Parathyroid adenoma (tissue), 2 donors: ENCODE results near the gene SPAG5.

Experiments used
- H2AFZ ChIP-seq: fragments of 300-600 bp; sonication (generic); one replicate; pipeline ENCODE4 v1.7.0; 2017; ENCODE audit warnings: antibody characterized with exemption, mild to moderate bottlenecking
- H3K27ac ChIP-seq: fragments of 300-600 bp; sonication (generic); one replicate; pipeline ENCODE4 v1.7.0; 2017
- H3K27me3 ChIP-seq: fragments of 300-600 bp; sonication (generic); one replicate; pipeline ENCODE4 v1.7.0; 2017; ENCODE audit warnings: low read length; ENCODE audit not compliant: control insufficient read depth, insufficient read depth
- H3K36me3 ChIP-seq: fragments of 300-600 bp; sonication (generic); one replicate; pipeline ENCODE4 v1.7.0; 2017; ENCODE audit warnings: low read length; ENCODE audit not compliant: control insufficient read depth, insufficient read depth
- H3K4me1 ChIP-seq: fragments of 300-600 bp; sonication (generic); one replicate; pipeline ENCODE4 v1.7.0; 2017; ENCODE audit warnings: control low read depth
- H3K4me2 ChIP-seq: fragments of 300-600 bp; sonication (generic); one replicate; pipeline ENCODE4 v1.7.0; 2017; ENCODE audit warnings: low read length
- H3K4me3 ChIP-seq: fragments of 300-600 bp; sonication (generic); one replicate; pipeline ENCODE4 v1.7.0; 2017; ENCODE audit warnings: low read depth, low read length
- H3K79me2 ChIP-seq: fragments of 300-600 bp; sonication (generic); one replicate; pipeline ENCODE4 v1.7.0; 2017; ENCODE audit warnings: control low read depth
- H3K9ac ChIP-seq: fragments of 300-600 bp; sonication (generic); one replicate; pipeline ENCODE4 v1.7.0; 2017; ENCODE audit warnings: mild to moderate bottlenecking
- H3K9me3 ChIP-seq: fragments of 300-600 bp; sonication (generic); one replicate; pipeline ENCODE4 v1.7.0; 2017; ENCODE audit warnings: low read length; ENCODE audit not compliant: control insufficient read depth
- TF ChIP-seq, protein P1 (sequence below): fragments of 300-600 bp; sonication (generic); IDR thresholded peaks from one replicate; pipeline ENCODE4 v1.7.0; 2017; ENCODE audit warnings: antibody characterized with exemption, mild to moderate bottlenecking
- donor health status: primary hyperparathyroidism.

Gene SPAG5

DNA sequence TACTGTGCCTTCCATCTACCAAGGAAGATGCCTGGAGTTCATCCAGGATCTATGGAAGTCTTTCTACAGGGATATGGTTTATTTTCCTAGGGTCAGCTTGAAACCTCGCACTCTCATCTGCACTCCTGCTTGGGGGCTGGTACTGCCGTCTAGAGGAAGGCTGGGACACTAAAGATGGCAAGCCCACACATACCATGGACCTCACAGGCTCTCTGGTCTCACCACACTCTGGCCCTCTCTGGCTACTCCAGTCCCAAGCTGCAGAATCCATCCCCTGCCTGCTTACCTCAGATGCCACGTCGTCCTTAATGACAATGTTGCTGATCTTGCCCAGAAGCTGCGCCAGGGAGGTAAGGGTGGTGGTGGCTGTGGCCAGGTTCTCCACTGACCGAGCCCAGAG is 44.3 kb downstream of the SPAG5 start:
- Histone ChIP-seq H3K4me1 (peaks cover 7% of the 10 kb centered on the region), H3K79me2 (no peaks in the 10 kb centered on the region), H3K36me3 (no peaks in the 10 kb centered on the region), H3K4me3 (no peak overlapping the region), H2AFZ (no peak overlapping the region), H3K27ac (no peak overlapping the region), H3K4me2 (no peak overlapping the region), H3K27me3 (no peaks in the 10 kb centered on the region), H3K9ac (no peak overlapping the region), H3K9me3 (no peaks in the 10 kb centered on the region)
- TF ChIP-seq, protein P1, sequence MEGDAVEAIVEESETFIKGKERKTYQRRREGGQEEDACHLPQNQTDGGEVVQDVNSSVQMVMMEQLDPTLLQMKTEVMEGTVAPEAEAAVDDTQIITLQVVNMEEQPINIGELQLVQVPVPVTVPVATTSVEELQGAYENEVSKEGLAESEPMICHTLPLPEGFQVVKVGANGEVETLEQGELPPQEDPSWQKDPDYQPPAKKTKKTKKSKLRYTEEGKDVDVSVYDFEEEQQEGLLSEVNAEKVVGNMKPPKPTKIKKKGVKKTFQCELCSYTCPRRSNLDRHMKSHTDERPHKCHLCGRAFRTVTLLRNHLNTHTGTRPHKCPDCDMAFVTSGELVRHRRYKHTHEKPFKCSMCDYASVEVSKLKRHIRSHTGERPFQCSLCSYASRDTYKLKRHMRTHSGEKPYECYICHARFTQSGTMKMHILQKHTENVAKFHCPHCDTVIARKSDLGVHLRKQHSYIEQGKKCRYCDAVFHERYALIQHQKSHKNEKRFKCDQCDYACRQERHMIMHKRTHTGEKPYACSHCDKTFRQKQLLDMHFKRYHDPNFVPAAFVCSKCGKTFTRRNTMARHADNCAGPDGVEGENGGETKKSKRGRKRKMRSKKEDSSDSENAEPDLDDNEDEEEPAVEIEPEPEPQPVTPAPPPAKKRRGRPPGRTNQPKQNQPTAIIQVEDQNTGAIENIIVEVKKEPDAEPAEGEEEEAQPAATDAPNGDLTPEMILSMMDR = peak; percentile 11

DNA sequence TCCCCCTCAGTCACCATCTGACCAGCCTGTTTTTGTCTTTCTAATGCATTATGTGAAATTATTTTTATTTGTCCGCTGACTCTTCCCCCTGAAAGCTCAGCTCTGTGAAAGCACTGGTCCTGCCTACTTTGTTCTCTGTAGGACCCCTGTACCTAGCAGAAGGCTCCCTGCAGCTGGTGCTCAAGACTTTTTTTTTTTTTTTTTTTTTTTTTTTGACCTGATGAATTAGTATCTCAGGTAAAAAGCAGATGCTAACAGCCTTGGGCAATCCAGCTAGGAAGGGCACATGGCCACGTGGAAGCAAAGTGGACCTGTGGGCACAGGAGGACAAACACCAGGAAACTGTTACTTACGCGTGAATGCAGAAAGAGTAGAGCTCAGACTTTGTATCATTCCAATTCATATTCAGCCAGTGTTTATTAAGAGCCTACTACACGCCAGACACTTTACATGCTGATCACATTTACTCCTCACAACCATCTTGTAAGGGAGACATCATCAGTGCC is 45.8 kb downstream of the SPAG5 start:
- H3K27me3 ChIP-seq = no peaks in the 10 kb centered on the region
- peak overlapping the region; percentile 87 for H3K4me2 ChIP-seq
- H2AFZ ChIP-seq = no peak overlapping the region
- H3K9me3 ChIP-seq = no peaks in the 10 kb centered on the region
- H3K79me2 ChIP-seq = no peaks in the 10 kb centered on the region
- no peak overlapping the region for H3K27ac ChIP-seq
- H3K9ac ChIP-seq = no peak overlapping the region
- H3K4me3 ChIP-seq = no peak overlapping the region
- no peaks in the 10 kb centered on the region for H3K36me3 ChIP-seq
- TF ChIP-seq, protein P1 = no peak
- H3K4me1 ChIP-seq = peaks cover 7% of the 10 kb centered on the region

DNA sequence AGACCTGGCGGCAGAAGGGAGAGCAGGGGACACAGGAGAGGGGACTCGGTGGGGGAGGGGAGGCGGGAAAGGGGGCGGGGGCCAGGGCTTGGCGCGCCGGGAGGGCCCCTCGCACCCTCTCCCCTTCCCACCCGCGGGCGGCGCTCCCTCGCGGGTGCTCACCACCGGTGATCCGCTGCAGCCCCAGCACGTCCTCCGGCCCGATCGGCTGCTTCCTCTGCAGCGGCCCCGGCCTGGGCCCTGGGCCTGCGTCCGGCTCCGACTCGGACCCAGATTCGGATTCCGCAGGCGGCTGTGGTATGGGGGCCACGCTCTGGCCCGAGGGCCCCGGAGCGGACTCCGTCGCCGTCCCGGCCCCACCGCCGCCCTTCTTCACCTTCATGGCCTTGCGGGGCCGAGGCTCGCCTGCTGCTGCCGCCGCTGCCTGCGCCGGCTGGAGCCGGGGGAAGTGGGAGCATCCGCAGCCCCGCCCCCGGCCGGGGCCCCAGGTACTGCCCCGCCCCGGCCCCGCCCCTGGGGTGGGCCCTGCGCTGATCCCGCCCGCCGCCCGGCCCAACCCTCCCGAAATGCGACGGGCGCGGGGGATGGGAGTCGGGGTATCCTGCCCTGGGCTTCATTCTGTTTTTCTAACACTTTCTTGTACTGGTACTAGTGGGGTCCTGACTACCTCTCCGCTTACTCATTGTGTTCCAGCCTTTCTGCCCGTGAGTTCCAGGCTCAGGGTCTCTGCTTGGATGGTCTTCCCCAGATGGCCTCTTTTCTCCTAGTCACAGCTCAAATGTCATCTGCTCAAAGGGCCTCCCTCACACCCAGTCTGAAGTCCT is 46.4 kb downstream of the SPAG5 start, which contains the start of gene UNC119:
UNC119 (minus strand) TSS at position 449 of the 824 bp plus-strand sequence; CDS start at position 382, 67 bp downstream.
- Histone ChIP-seq H3K36me3 (no peaks in the 10 kb centered on the region), H2AFZ (peak within 1 kb of the TSS; percentile 91), H3K27ac (peak within 1 kb of the TSS; percentile 19), H3K9me3 (no peaks in the 10 kb centered on the region), H3K4me2 (peak within 1 kb of the TSS; percentile 87), H3K9ac (peak within 1 kb of the TSS; percentile 56), H3K27me3 (no peaks in the 10 kb centered on the region), H3K79me2 (no peaks in the 10 kb centered on the region), H3K4me3 (peak within 1 kb of the TSS; percentile 71), H3K4me1 (peaks cover 7% of the 10 kb centered on the region)
- TF ChIP-seq, protein P1 = no peak

DNA sequence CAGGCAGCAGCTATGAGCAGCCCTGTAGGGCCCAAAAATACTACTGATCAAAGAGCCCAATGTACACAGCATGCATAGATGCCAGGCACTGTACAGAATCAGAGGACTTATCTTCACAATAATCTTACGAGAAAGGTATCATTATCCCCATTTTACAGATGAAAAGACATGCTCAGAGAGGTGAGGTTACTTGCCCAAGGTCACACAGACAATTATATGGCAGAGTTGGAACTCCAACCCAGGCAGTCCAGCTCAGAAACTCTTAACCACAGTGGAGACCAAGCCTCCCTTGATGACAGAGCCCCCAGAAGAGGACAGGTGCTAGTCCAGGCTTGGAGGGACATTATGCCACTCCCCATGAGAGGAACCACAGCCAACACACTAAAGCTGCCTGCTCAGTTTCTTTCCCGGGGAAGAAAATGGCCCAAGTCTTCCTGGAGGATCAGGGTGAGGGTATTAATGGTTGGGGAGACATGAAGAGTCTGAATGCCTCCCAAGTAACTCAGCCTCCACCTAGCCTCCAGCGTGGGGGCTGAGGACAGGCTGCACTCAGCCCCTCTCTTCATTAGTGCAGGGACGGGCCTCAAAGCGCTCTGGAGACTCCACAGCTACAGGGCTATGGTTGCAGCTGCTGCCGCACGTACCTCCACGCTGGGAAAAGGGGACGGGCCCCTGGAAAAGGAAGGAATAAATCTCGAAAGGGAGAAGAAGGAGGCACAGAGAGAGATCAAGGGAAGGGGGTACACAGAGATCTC is 47.2 kb downstream of the SPAG5 start:
- Histone ChIP-seq H2AFZ (peak overlapping the region; percentile 91), H3K4me2 (peak overlapping the region; percentile 87), H3K79me2 (no peaks in the 10 kb centered on the region), H3K9ac (no peak overlapping the region), H3K36me3 (no peaks in the 10 kb centered on the region), H3K9me3 (no peaks in the 10 kb centered on the region), H3K27me3 (no peaks in the 10 kb centered on the region), H3K4me3 (peak overlapping the region; percentile 71), H3K27ac (peak overlapping the region; percentile 19), H3K4me1 (peaks cover 7% of the 10 kb centered on the region)
- TF ChIP-seq, protein P1 = no peak
